ENCODE measurements around the gene ABLIM3.

Gene ABLIM3

GRCh38 chr5:149300441-149300840 is 159.1 kb downstream of the ABLIM3 start:
- TF ChIP-seq REST (IDR thresholded peaks at IDR 0.05; ENCODE audit: low read depth): no peak
- TF ChIP-seq FOXM1 (IDR thresholded peaks at IDR 0.05; ENCODE audit: borderline replicate concordance, low read depth): no peak
- TF ChIP-seq MAX (IDR thresholded peaks at IDR 0.05): no peak
- no peak for TF ChIP-seq TEAD4 (IDR thresholded peaks at IDR 0.05)
- no peak for TF ChIP-seq TCF12 (IDR thresholded peaks at IDR 0.05; ENCODE audit: low read depth)
- no peak for TF ChIP-seq NFIC (IDR thresholded peaks at IDR 0.05)
- TF ChIP-seq YY1 (IDR thresholded peaks at IDR 0.05; ENCODE audit: low read depth): no peak
- TF ChIP-seq EGR1 (IDR thresholded peaks at IDR 0.05): no peak
- TF ChIP-seq ZBTB7A (IDR thresholded peaks at IDR 0.05; ENCODE audit: low read depth): no peak

GRCh38 chr5:149301049-149301743 is 159.9 kb downstream of the ABLIM3 start:
- no peak for TF ChIP-seq RAD21 (IDR thresholded peaks at IDR 0.05; ENCODE audit: low read depth)
- TF ChIP-seq EGR1 (IDR thresholded peaks at IDR 0.05): no peak
- no peak for TF ChIP-seq CREB1 (IDR thresholded peaks at IDR 0.05; ENCODE audit: low read depth)
- TF ChIP-seq TAF1 (IDR thresholded peaks at IDR 0.05; ENCODE audit: low read depth): no peak
- TF ChIP-seq REST (IDR thresholded peaks at IDR 0.05; ENCODE audit: low read depth): no peak
- TF ChIP-seq USF1 (IDR thresholded peaks at IDR 0.05): no peak
- TF ChIP-seq CEBPB (IDR thresholded peaks at IDR 0.05): no peak

GRCh38 chr5:149301744-149302380 is 160.6 kb downstream of the ABLIM3 start:
- TF ChIP-seq REST (IDR thresholded peaks at IDR 0.05; ENCODE audit: low read depth): no peak

- TF ChIP-seq CEBPB (IDR thresholded peaks at IDR 0.05) (no peak), USF1 (IDR thresholded peaks at IDR 0.05) (no peak), TEAD4 (IDR thresholded peaks at IDR 0.05) (no peak), RAD21 (IDR thresholded peaks at IDR 0.05; ENCODE audit: low read depth) (no peak), REST (IDR thresholded peaks at IDR 0.05; ENCODE audit: low read depth) (no peak), EP300 (IDR thresholded peaks at IDR 0.05; ENCODE audit: borderline replicate concordance) (no peak), CREB1 (IDR thresholded peaks at IDR 0.05; ENCODE audit: low read depth) (no peak), YY1 (IDR thresholded peaks at IDR 0.05; ENCODE audit: low read depth) (no peak), MAX (IDR thresholded peaks at IDR 0.05) (no peak)
Measured at GRCh38 chr5:149302641-149303040, 161.3 kb downstream of the ABLIM3 start.
